WERI-Rb-1 (cell line): ENCODE results near the gene TTC33.

Experiments used
- DNase-seq: peaks from one replicate; pipeline ENCODE4 v3.0.0-alpha.2; 2020
- H3K27ac ChIP-seq: fragments of 250-450 bp; sonication (Bioruptor Pico); 2 replicates; pipeline ENCODE4 v1.5.1; 2020; ENCODE audit warnings: mild to moderate bottlenecking, moderate library complexity
- H3K27me3 ChIP-seq: fragments of 250-450 bp; sonication (Bioruptor Pico); 2 replicates; pipeline ENCODE4 v1.5.1; 2021; ENCODE audit warnings: mild to moderate bottlenecking, low read depth, moderate library complexity; ENCODE audit not compliant: insufficient read depth, severe bottlenecking
- H3K36me3 ChIP-seq: fragments of 250-450 bp; sonication (Bioruptor Pico); 2 replicates; pipeline ENCODE4 v1.5.1; 2020; ENCODE audit warnings: mild to moderate bottlenecking, moderate library complexity
- H3K4me3 ChIP-seq: 2 replicates; pipeline ENCODE4 v1.5.1; 2011; ENCODE audit warnings: low read depth, mild to moderate bottlenecking, control low read depth, low read length
- H3K9me3 ChIP-seq: fragments of 250-450 bp; sonication (Bioruptor Pico); 2 replicates; pipeline ENCODE4 v1.5.1; 2021; ENCODE audit warnings: mild to moderate bottlenecking, moderate library complexity; ENCODE audit not compliant: severe bottlenecking
- CTCF ChIP-seq: IDR thresholded peaks from 2 replicates; pipeline ENCODE4 v1.5.1; 2011; ENCODE audit warnings: low read depth, mild to moderate bottlenecking, control low read depth, inconsistent platforms, low read length

TTC33 gene

DNA sequence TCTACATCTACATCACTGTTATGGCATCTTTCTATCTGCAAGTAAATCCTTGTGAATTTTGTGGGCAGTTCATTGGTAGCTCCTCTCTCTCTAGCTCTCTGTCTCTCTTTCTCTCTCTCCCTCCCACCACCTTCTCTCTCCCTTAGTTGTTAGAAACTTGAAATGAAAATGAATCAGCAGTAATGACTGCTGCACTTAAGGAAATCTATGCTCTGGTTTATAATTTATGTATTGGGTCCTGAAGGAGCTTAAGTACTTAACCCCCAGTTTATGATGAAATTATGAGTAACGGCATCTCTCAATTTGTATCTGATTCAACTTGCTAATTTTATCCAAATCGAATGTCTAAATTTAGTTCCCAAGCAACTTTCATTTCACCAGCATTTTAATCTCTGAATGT is 128.1 kb downstream of the TTC33 start:
- DNase-seq: no peak
- Histone ChIP-seq H3K36me3 (no peaks in the 10 kb centered on the region), H3K27ac (no peak overlapping the region), H3K9me3 (no peaks in the 10 kb centered on the region), H3K4me3 (no peak overlapping the region), H3K27me3 (no peaks in the 10 kb centered on the region)
- no peak for TF ChIP-seq CTCF

GRCh38 chr5:40626801-40627200 is 129.0 kb downstream of the TTC33 start:
- Histone ChIP-seq H3K27ac (no peak overlapping the region), H3K36me3 (no peaks in the 10 kb centered on the region), H3K9me3 (no peaks in the 10 kb centered on the region), H3K27me3 (no peaks in the 10 kb centered on the region), H3K4me3 (no peak overlapping the region)
- TF ChIP-seq CTCF: no peak
- DNase-seq: no peak

GRCh38 chr5:40623480-40624420 is 132.0 kb downstream of the TTC33 start:
- no peak overlapping the region for H3K4me3 ChIP-seq
- no peak for DNase-seq
- no peaks in the 10 kb centered on the region for H3K36me3 ChIP-seq
- H3K9me3 ChIP-seq: no peaks in the 10 kb centered on the region
- no peak for TF ChIP-seq CTCF
- H3K27ac ChIP-seq: no peak overlapping the region
- H3K27me3 ChIP-seq: no peaks in the 10 kb centered on the region

GRCh38 chr5:40622463-40623252 is 133.1 kb downstream of the TTC33 start:
- Histone ChIP-seq H3K27ac (no peak overlapping the region), H3K9me3 (no peaks in the 10 kb centered on the region), H3K27me3 (no peaks in the 10 kb centered on the region), H3K4me3 (no peak overlapping the region), H3K36me3 (no peaks in the 10 kb centered on the region)
- no peak for DNase-seq
- TF ChIP-seq CTCF: no peak

GRCh38 chr5:40619421-40619820 is 136.3 kb downstream of the TTC33 start:
- Histone ChIP-seq H3K9me3 (no peaks in the 10 kb centered on the region), H3K27me3 (no peaks in the 10 kb centered on the region), H3K27ac (no peak overlapping the region), H3K4me3 (no peak overlapping the region), H3K36me3 (no peaks in the 10 kb centered on the region)
- DNase-seq: no peak
- no peak for TF ChIP-seq CTCF
